Middle frontal gyrus (tissue), 1 donor: ENCODE results near the gene DNAJB4.
"Not testable (repeated sequence)": the region's sequence is repeated elsewhere in the genome, so short reads cannot be mapped to it uniquely, and the experiment has no call there.

Experiments used
- DNase-seq: peaks from one replicate; pipeline ENCODE4 v3.0.0-alpha.2; 2015; ENCODE audit warnings: low spot score; ENCODE audit errors: extremely low spot score

DNAJB4 gene

DNA sequence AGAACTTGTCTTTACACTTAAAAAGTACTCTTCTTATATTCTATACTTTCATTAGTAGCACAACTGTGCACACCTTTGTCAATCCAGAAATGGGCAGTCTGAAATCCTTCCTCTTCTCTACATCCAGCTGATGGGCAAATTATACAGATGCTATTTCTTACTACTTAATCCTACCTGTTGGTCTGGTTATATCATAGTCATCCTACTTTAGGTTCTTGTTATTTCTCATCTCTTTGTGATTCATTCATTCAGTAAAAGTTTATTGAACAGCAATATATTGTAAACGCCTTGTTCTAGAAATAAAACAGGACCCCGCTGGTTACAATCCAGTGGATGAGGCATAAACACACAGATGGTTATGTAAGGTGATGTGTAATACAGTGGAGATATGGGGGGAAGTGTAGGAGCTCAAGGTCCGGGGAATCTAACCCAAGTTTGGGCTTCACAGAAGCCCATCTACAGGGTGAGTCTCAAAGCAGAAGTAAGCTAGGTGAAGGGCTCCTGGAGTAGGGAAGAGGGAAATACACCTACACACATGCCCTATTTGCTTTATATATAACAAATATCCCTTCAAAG, 14.0 kb upstream of the DNAJB4 start:
- DNase-seq, result no peak

DNA sequence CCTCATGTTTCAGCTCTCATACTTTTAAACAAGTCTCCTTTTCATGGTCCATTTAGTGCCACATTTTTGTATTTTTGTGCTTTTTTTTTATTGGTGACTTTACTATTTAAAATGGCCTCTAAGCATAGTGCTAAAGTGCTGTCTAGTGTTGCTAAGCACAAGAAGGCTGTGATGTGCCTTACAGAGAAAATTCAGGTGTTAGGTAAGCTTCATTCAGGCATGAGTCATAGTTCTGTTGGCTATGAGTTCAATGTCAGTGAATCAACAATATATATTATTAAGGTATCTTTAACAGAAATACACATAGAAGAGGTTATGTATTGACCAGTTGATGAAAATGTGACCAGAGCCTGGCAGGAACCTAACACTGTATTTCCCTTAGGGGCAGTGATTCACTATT, 13.1 kb upstream of the DNAJB4 start:
- no peak for DNase-seq

DNA sequence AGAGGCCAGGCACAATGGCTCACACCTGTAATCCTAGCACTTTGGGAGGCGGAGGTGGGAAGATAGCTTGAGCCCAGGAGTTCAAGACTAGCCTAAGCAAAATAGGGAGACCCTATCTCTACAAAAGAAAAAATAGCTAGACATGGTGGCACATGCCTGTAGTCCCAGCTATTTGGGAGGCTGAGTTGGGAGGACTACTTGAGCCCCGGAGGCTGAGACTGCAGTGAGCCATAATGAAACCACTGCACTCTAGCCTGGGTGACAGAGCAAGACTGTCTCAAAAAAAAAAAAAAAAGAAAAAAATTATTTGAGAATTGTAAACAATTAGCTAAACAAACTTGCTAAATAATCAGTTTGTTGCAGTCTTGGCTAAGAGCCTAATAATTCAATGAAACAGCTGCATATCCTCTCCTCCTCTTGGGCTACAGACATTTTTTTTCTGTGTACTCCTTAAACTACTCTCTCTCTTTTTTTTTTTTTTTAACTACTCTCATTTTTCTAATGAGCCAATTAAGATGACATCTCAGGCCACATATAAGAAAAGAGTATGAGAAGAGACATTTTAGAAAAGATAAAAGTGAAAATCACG, 10.5 kb upstream of the DNAJB4 start:
- no peak for DNase-seq

DNA sequence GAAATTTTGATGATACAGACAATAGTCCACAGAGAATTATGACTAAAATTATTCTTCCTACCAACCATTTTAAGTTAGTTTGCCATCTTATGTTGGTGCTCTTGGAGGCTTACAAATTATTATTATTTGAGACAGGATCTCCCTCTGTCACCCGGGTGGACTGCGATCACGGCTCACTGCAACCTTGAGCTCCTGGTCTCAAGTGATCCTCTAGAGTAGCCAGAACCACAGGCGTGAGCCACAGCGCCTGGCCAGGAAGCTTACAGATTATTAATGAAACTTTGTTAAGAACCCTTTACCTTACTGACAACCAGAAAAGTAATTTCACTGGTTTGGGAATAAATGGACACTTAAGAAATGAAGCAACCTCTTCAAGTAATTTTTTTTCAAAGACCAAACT, 8.0 kb upstream of the DNAJB4 start:
- DNase-seq, result no peak

DNA sequence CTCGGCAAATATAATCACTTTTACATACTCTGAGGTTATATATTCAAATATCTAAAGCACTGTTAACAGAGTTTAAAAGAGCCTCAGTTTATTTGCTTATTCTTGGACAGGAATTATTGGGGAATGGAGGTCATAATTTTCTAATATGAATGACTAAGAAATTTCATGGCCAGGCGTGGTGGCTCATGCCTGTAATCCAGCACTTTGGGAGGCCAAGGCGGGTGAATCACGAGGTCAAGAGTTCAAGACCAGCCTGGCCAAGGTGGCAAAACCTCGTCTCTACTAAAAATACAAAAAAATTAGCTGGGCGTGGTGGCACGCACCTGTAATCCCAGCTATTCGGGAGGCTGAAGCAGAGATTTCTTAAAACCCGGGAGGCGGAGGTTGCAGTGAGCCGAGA, 4.2 kb upstream of the DNAJB4 start:
- not testable (repeated sequence) for DNase-seq

- no peak for DNase-seq
Observed at GRCh38 chr1:78003070-78003746, 1.5 kb upstream of the DNAJB4 start.

GRCh38 chr1:78003882-78004718, 639 bp upstream of the DNAJB4 start:
- DNase-seq, result no peak

DNA sequence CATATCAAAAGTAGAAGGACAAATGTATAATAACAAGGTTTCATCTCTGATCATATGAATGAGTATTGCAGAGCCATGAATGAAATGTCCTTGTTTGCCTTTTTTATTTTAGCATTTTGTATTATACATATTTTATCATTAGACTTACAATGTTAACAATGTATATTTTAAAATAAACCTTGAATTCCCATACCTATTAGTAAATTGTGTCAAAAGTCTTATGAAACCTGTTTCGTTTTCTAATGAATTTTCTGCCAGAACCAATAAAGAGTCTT, 646 bp downstream of the DNAJB4 start:
- DNase-seq, result no peak

DNA sequence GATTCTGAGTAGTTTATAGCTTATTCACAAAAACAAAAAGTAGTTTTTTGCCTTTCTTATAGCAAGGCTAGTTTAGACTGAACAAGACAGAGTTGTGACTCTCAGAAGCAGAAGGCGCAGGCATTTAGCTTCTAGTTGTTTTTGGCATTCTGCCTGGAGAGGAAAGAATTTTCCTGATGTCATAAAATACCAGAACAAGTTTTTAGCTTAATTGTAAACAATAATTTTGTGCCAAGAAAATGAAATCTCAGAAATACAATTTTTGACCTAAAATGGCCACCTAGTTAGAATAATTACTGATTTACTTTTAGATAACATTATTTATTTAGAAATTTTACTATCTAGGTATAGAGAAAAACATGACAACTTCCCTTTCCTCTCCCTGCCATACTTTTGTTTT, 1.0 kb downstream of the DNAJB4 start:
- DNase-seq, result no peak

DNA sequence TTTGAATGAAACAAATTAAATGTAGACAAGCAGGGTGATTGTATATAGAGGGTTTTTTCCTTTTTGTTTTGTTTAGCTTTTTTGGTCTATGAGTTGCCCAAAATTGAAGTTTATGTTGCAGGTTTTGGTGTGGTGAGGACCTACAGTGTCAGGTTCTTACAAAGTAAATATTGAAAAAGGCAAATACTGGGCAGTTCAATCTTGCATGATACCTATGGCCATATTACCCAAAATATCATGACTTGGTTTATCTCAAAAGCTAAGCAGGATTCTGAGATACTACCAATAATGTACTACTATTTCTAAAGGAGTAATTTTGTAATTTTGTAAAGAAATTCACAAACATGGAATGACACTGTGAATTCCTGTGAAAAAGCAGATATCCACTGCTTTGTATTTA, 1.8 kb downstream of the DNAJB4 start:
- no peak for DNase-seq

DNA sequence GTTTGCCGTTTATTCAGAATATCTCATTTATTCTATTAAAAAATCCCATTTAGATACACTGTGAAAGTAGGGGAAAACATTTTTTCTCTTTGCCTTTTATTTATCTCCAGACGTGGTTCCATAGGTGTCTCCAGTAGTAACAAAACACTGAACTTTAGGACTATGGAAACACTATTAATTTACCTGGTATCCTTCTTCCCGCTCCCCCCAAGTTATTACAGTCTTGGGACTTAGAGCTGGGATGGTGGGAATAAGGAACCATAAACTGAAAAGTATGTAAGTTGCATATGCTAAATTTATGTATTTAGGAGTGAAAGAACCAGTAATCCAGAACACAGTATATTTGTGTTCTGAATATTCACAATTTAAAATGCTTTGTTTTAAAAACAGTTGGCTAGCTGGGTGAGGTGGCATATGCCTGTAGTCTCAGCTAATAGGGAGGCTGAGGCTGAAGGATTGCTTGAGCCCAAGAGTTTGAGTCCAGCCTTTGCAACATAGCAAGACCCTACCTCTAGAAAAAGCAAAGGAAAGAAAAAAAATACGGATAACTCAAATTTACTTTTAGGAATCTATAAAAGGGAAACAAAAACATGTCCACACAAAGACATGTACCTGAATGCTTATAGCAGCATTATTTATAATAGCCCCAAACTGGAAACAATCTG, 3.1 kb downstream of the DNAJB4 start:
- no peak for DNase-seq

- no peak for DNase-seq
Observed at GRCh38 chr1:78009276-78009675, 4.5 kb downstream of the DNAJB4 start.

GRCh38 chr1:78009836-78010235, 5.1 kb downstream of the DNAJB4 start:
- DNase-seq, result no peak

DNA sequence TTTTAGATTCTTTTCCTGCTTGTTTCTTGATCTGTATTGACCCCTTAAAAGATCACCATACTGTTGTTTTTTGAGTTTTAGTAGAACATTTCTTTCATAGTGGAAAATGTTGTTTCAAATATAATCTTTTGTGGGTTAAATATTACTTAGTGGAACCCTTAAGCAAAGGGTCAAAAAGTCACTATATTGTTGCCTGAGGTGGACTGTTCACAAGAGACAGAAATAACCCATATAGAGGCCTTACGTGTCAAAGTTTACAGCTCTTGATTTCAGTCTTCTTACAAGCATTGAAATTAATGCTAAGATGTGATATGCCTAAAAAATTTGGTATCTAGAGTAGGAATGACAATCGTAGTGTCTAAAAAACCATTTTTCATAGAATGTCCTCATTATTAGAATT, 6.3 kb downstream of the DNAJB4 start:
- DNase-seq, result no peak

DNA sequence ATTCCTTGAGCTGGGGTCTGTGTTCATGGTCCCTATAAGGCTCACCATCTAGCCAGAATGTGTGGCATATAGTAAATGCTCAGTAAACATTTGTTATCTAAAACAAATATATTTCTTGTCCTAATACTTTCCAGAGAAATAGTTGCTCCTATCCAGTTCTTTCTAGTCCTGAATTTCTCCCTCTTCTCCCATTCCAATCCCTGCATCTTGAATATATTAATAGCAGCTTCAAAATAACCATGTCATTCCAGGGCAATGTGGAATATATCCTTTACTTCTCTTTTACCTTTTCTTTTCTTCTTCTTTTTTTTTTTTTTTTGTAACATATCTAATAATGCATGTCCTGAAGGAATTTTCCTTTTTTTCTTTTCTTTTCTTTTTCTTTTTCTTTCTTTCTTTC, 10.4 kb downstream of the DNAJB4 start:
- DNase-seq, result no peak

- DNase-seq, result no peak
Observed at GRCh38 chr1:78019024-78019423, 14.3 kb downstream of the DNAJB4 start.

DNA sequence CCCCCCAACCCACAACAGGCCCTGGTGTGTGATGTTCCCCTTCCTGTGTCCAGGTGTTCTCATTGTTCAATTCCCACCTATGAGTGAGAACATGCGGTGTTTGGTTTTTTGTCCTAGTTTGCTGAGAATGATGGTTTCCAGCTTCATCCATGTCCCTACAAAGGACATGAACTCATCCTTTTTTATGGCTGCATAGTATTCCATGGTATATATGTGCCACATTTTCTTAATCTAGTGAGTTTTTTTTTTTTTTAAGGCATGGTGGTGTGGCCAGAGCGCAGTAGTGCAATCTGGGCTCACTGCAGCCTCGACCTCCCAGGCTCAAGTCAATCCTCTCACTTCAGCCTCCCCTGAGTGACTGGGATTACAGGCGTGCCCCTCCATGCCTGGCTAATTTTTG, 16.4 kb downstream of the DNAJB4 start:
- DNase-seq, result not testable (repeated sequence)

DNA sequence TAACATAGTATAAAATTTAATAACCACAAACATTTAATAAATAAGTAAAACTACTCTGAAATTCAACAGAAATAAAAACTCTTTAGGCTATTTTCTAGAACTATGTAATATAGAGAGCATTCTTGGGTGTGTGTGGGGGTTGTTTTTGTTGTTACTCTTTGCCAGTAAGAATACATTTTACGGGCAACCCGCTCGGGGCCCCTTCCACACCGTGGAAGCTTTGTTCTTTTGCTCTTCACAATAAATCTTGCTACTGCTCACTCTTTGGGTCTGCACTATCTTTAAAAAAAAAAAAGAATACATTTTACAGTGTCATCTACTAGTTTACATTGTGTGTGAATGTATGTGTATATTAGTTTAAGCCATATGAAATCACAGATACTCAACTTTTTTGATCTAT, 25.1 kb downstream of the DNAJB4 start:
- no peak for DNase-seq

DNA sequence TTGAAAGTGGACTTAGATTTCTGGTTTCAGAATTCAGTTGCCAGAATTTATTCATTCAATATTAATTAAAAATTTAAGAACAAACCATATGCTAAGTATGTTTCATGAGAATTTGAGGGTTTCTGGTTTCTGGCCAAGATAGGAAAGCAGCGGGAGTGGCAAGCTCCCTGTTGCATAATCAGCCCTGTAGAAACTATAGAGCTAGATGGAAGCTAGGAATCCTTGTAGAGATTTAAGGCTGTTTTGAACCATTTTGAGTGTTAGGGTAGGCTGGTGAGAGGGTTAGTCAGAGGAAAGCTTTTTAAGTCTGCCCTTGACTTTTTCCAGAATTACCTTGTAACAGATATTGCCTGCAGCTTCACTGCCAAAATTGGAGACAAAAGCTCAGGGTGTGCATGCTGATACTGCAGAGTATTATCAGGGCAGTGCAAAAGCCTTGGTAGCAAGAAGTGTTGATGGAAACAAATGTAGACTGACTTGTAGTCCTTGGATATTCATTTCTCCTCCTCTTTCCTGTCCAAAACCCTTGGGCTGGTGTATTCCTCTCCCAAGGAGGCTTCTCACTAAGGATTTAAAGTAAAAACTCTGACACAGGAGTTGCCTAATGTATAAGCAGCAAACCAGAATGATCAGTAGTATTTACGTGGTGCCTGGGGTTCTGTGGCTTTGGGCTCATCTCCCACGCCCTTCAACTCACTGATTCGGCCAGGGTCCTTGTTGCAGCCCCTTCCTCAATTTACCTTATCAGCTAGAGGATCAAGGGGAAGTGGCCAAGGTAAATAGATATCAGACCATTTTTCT, 28.5 kb downstream of the DNAJB4 start:
- no peak for DNase-seq

GRCh38 chr1:78033797-78034172, 29.0 kb downstream of the DNAJB4 start:
- DNase-seq, result no peak

DNA sequence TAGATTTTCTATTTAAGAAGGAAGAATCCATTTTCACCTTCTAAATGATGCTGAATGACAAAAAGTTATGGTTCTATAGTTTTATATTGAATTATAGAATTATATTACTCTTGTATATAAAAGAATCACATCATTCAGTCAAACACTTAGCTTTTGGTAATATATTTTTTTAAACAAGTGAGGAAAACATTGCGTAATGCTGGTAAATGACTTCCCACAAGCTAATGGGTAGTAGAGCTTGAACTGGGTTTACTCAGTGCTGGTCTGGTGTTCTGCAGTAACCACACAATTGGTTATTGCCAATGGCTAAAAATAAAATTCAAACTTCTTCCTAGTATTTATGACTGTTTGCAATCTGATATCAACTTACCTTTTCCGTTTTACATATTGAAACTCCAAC, 30.4 kb downstream of the DNAJB4 start:
- DNase-seq, result no peak
